Left ventricle myocardium inferior (tissue), 1 donor: Measurements from ENCODE around the gene ATN1. TPM values are rescaled to one million over a fixed set of nuclear protein-coding genes. Genes with fewer than 3 reads are reported as not detected.
A peak's percentile ranks its signal among the peaks of the same experiment; 100 is the strongest.
"Not testable (repeated sequence)": the region's sequence is repeated elsewhere in the genome, so short reads cannot be mapped to it uniquely, and the experiment has no call there.

Experiments used
- DNase-seq: peaks from one replicate; pipeline ENCODE4 v3.0.0-alpha.2; 2020
- H3K27ac ChIP-seq: fragments of 200-600 bp; replicated peaks from 2 replicates; pipeline ENCODE4 v1.8.0; 2021
- H3K27me3 ChIP-seq: fragments of 200-600 bp; 2 replicates; pipeline ENCODE4 v1.8.0; 2021; ENCODE audit warnings: low read depth
- H3K36me3 ChIP-seq: fragments of 200-600 bp; 2 replicates; pipeline ENCODE4 v1.8.0; 2021
- H3K4me1 ChIP-seq: fragments of 200-600 bp; 2 replicates; pipeline ENCODE4 v1.8.0; 2021
- H3K4me3 ChIP-seq: fragments of 200-600 bp; 2 replicates; pipeline ENCODE4 v1.8.0; 2021; ENCODE audit warnings: mild to moderate bottlenecking, moderate library complexity
- H3K9me3 ChIP-seq: fragments of 200-600 bp; replicated peaks from 2 replicates; pipeline ENCODE4 v1.8.0; 2021
- CTCF ChIP-seq: fragments of 200-600 bp; IDR thresholded peaks from 2 replicates; pipeline ENCODE4 v1.8.0; 2021; ENCODE audit warnings: antibody characterized with exemption, mild to moderate bottlenecking, borderline replicate concordance
- intact Hi-C: fragments of 100-400 bp; cut with micrococcal nuclease; formaldehyde crosslinking; loops from one replicate; pipeline ENCODE4 v1.11.0; 2022
- total RNA-seq: library from RNA; stranded (reverse); fragmentation: NEBNext Ultra II Directional; extraction: Animal tissue kit (Norgen Biotek cat#: 25700); gene quantifications from one replicate; pipeline ENCODE4 v1.2.1, GENCODE V29; 2021
- donor health status: DM: no; HTN: yes; CAD: no; lungs with severe emphysema.

Gene ATN1
- total RNA-seq, 1 donor from 2014 or later = 71.4 TPM

GRCh38 chr12:6887460-6887859, 40.3 kb upstream of the ATN1 start:
- no peak for TF ChIP-seq CTCF
- intact Hi-C loops = no loop called here
- H3K36me3 ChIP-seq = peaks cover 20% of the 10 kb centered on the region
- H3K4me3 ChIP-seq = no peak overlapping the region
- H3K4me1 ChIP-seq = peaks cover 12% of the 10 kb centered on the region
- no peak for DNase-seq
- H3K27ac ChIP-seq = no peak overlapping the region
- H3K27me3 ChIP-seq = no peaks in the 10 kb centered on the region
- no peaks in the 10 kb centered on the region for H3K9me3 ChIP-seq

- no peak overlapping the region for H3K4me3 ChIP-seq
- intact Hi-C loops = no loop called here
- no peak overlapping the region for H3K27ac ChIP-seq
- no peak for DNase-seq
- no peaks in the 10 kb centered on the region for H3K27me3 ChIP-seq
- no peaks in the 10 kb centered on the region for H3K9me3 ChIP-seq
- TF ChIP-seq CTCF = no peak
- peaks cover 12% of the 10 kb centered on the region for H3K4me1 ChIP-seq
- H3K36me3 ChIP-seq = peaks cover 13% of the 10 kb centered on the region
Measured at GRCh38 chr12:6888360-6888759, 39.4 kb upstream of the ATN1 start.

GRCh38 chr12:6888794-6889193, 39.0 kb upstream of the ATN1 start:
- H3K9me3 ChIP-seq, H3K36me3 ChIP-seq, H3K4me3 ChIP-seq, H3K27ac ChIP-seq, H3K27me3 ChIP-seq, intact Hi-C loops, DNase-seq: not testable (repeated sequence)
- H3K4me1 ChIP-seq = peaks cover 12% of the 10 kb centered on the region

- H3K27ac ChIP-seq = peak overlapping the region; percentile 94
- H3K36me3 ChIP-seq, H3K4me3 ChIP-seq, DNase-seq, H3K9me3 ChIP-seq, H3K27me3 ChIP-seq, intact Hi-C loops: not testable (repeated sequence)
- H3K4me1 ChIP-seq = peaks cover 12% of the 10 kb centered on the region
Measured at GRCh38 chr12:6889775-6890573, 37.8 kb upstream of the ATN1 start.

- TF ChIP-seq CTCF = peak; percentile 96
- peak; percentile 99 for DNase-seq
- Histone ChIP-seq H3K36me3 (no peaks in the 10 kb centered on the region), H3K4me3 (peak overlapping the region; percentile 68), H3K27me3 (no peaks in the 10 kb centered on the region), H3K27ac (peak overlapping the region; percentile 94), H3K9me3 (no peaks in the 10 kb centered on the region), H3K4me1 (peaks cover 12% of the 10 kb centered on the region)
- intact Hi-C loops = no loop called here
Measured at GRCh38 chr12:6890789-6891645, 36.7 kb upstream of the ATN1 start.

- Histone ChIP-seq H3K4me1 (peaks cover 12% of the 10 kb centered on the region), H3K9me3 (no peaks in the 10 kb centered on the region), H3K27me3 (no peaks in the 10 kb centered on the region), H3K36me3 (no peaks in the 10 kb centered on the region), H3K27ac (peak overlapping the region; percentile 94), H3K4me3 (peak overlapping the region; percentile 68)
- DNase-seq = no peak
- TF ChIP-seq CTCF = no peak
- intact Hi-C loops = no loop called here
Measured at GRCh38 chr12:6891646-6892001, 36.1 kb upstream of the ATN1 start.

GRCh38 chr12:6892683-6893082, 35.1 kb upstream of the ATN1 start:
- H3K36me3 ChIP-seq, H3K27me3 ChIP-seq, H3K4me3 ChIP-seq, H3K27ac ChIP-seq, intact Hi-C loops, DNase-seq, H3K9me3 ChIP-seq: not testable (repeated sequence)
- H3K4me1 ChIP-seq = peaks cover 12% of the 10 kb centered on the region
